ENCODE data around the gene ELAVL2. TPM values are rescaled to one million over a fixed set of nuclear protein-coding genes. Genes with fewer than 3 reads are reported as not detected.

Gene ELAVL2
- total and polyA plus RNA-seq, 2 donors (not counting 3 experiments of a cell fraction or from before 2014, with no cell fraction given) = 0.06 to 0.20 TPM

DNA sequence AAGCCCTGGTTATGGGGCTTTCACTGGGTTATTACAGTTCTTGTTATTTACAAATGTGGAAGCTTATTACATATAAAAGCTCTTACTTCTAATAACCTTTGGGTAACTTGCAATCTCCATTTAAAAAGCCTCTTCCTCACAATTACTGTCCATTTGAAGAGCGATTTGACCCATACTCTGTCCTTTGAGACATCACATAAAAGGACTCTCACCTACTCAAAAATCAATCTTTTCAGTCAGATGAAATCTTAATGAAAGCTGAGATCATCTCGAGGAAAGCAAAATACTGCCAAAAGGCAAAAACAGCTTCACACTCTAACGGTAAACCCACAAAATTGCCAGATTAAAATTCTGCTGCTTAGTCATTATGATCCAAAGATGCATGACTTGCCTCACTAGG is 29.8 kb downstream of the ELAVL2 start:
- intact Hi-C loops (cut with micrococcal nuclease) = no loop called here
- Histone ChIP-seq H3K27ac (ENCODE audit: insufficient read depth, low read depth, low read length) (no peak overlapping the region), H3K4me1 (ENCODE audit: control insufficient read depth, extremely low read depth, insufficient read depth, low read length) (no peaks in the 10 kb centered on the region), H3K9me3 (replicated peaks; ENCODE audit: control insufficient read depth, insufficient read depth, low read length) (no peaks in the 10 kb centered on the region), H3K27me3 (ENCODE audit: control insufficient read depth in 2 of 2, insufficient read depth in 2 of 2, low read length in 2 of 2) (no peaks in the 10 kb centered on the region), H3K36me3 (ENCODE audit: control insufficient read depth in 2 of 2, extremely low read depth in 1 of 2, insufficient read depth in 2 of 2, low read length in 2 of 2) (no peaks in the 10 kb centered on the region), H3K79me2 (ENCODE audit: control insufficient read depth, insufficient read depth, low read length) (no peaks in the 10 kb centered on the region), H3K9me1 (replicated peaks; ENCODE audit: control insufficient read depth, extremely low read depth, insufficient read depth, low read length) (no peaks in the 10 kb centered on the region), H3K4me3 (replicated peaks in 1 of 3; ENCODE audit: insufficient read depth in 1 of 3, low read depth in 1 of 3, low read length in 3 of 3) (no peak overlapping the region), H3K4me2 (ENCODE audit: insufficient read depth, low read length) (no peak overlapping the region), H2AFZ (ENCODE audit: low read depth, low read length) (no peak overlapping the region), H3K9ac (replicated peaks; ENCODE audit: extremely low read depth, insufficient read depth, low read length) (no peak overlapping the region), H4K20me1 (replicated peaks; ENCODE audit: control insufficient read depth, extremely low read depth, insufficient read depth, low read length) (no peaks in the 10 kb centered on the region)
- BruUV-seq (replicated peaks) = no TSS peak
- FAIRE-seq (no peak), DNase-seq (ENCODE audit: low read depth, low spot score) (no peak)
- dilution Hi-C loops (cut with MboI; ENCODE audit: extremely low pct_ligation_motif_present, low sequenced_read_pairs) = no loop called here
- TF ChIP-seq GATA2 (IDR thresholded peaks at IDR 0.05; ENCODE audit: insufficient read depth, insufficient read length, low read depth, low read length) (no peak), FOS (IDR thresholded peaks at IDR 0.05; ENCODE audit: borderline replicate concordance, insufficient read depth, low read length) (no peak), MYC (IDR thresholded peaks at IDR 0.05; ENCODE audit: low read depth, low read length) (no peak), POLR2AphosphoS5 (IDR thresholded peaks at IDR 0.05; ENCODE audit: insufficient read depth, low read depth, low read length) (no peak), JUN (IDR thresholded peaks at IDR 0.05; ENCODE audit: borderline replicate concordance, insufficient read depth, insufficient read length, low read depth) (no peak), POLR2A (IDR thresholded peaks at IDR 0.05; ENCODE audit: low read depth, low read length) (no peak), EZH2 (IDR thresholded peaks at IDR 0.05; ENCODE audit: borderline replicate concordance, low read depth, low read length, severe bottlenecking) (no peak)
- TF ChIP-seq, protein P1, sequence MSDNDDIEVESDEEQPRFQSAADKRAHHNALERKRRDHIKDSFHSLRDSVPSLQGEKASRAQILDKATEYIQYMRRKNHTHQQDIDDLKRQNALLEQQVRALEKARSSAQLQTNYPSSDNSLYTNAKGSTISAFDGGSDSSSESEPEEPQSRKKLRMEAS (IDR thresholded peaks at IDR 0.05; ENCODE audit: insufficient read depth, insufficient read length) = no peak
- TF ChIP-seq, protein P2, sequence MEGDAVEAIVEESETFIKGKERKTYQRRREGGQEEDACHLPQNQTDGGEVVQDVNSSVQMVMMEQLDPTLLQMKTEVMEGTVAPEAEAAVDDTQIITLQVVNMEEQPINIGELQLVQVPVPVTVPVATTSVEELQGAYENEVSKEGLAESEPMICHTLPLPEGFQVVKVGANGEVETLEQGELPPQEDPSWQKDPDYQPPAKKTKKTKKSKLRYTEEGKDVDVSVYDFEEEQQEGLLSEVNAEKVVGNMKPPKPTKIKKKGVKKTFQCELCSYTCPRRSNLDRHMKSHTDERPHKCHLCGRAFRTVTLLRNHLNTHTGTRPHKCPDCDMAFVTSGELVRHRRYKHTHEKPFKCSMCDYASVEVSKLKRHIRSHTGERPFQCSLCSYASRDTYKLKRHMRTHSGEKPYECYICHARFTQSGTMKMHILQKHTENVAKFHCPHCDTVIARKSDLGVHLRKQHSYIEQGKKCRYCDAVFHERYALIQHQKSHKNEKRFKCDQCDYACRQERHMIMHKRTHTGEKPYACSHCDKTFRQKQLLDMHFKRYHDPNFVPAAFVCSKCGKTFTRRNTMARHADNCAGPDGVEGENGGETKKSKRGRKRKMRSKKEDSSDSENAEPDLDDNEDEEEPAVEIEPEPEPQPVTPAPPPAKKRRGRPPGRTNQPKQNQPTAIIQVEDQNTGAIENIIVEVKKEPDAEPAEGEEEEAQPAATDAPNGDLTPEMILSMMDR (IDR thresholded peaks at IDR 0.05; ENCODE audit: extremely low read depth in 1 of 2, insufficient read depth in 1 of 2, low read depth in 1 of 2, low read length in 2 of 2) = no peak
- CTCF ChIA-PET = no interaction called here
- POLR2A ChIA-PET = no interaction called here

All from endothelial cell of umbilical vein (primary cell).